HCT116 (cell line): ENCODE data around the gene YIPF1.
A peak's percentile ranks its signal among the peaks of the same experiment; 100 is the strongest.

ENCODE experiments used
- CTCF ChIP-seq, 3 experiments: fragments of 200-600 bp in 1 of 3; sonication (generic) in 1 of 3; IDR thresholded peaks in 2 of 3; conservative IDR thresholded peaks in 1 of 3; 2 replicates each; pipeline ENCODE4 v1.5.1; 2012 to 2017; ENCODE audit warnings: low read depth in 2 of 3, low read length in 2 of 3, antibody characterized with exemption in 1 of 3, borderline replicate concordance in 1 of 3, control low read depth in 1 of 3, mild to moderate bottlenecking in 1 of 3, mixed read lengths in 1 of 3, mixed run types in 1 of 3, moderate library complexity in 1 of 3; ENCODE audit not compliant: insufficient read depth in 1 of 3
- EZH2 ChIP-seq: fragments of 200-600 bp; sonication (generic); IDR thresholded peaks from 2 replicates; pipeline ENCODE4 v1.6.1; 2017; ENCODE audit warnings: antibody characterized with exemption, mixed run types
- MAX ChIP-seq: IDR thresholded peaks from 2 replicates; pipeline ENCODE4 v1.6.1; 2012
- POLR2A ChIP-seq: IDR thresholded peaks from 2 replicates; pipeline ENCODE4 v1.7.0; 2011; ENCODE audit warnings: borderline replicate concordance; ENCODE audit not compliant: insufficient read depth, insufficient read length; ENCODE audit errors: extremely low read depth
- REST ChIP-seq: IDR thresholded peaks from 2 replicates; pipeline ENCODE4 v1.6.1; 2012; ENCODE audit warnings: low read depth
- SP1 ChIP-seq: IDR thresholded peaks from 2 replicates; pipeline ENCODE4 v1.6.1; 2012; ENCODE audit warnings: low read depth
- YY1 ChIP-seq: IDR thresholded peaks from 2 replicates; pipeline ENCODE4 v1.6.1; 2011; ENCODE audit warnings: low read length, low read depth, moderate library complexity, mild to moderate bottlenecking; ENCODE audit not compliant: insufficient replicate concordance; ENCODE audit errors: extremely low read depth

- TF ChIP-seq CTCF (IDR thresholded peaks at IDR 0.05 in 2 of 3, conservative IDR thresholded peaks at IDR 0.05 in 1 of 3; ENCODE audit: borderline replicate concordance in 1 of 3, insufficient read depth in 1 of 3, low read depth in 2 of 3, low read length in 2 of 3) (peak in 2 of 3 experiments; percentile 53 to 68; a peak in 4 of 6 replicates), EZH2 (no peak), MAX (no peak), POLR2A (no peak), REST (no peak), SP1 (no peak), YY1 (no peak)
Observed at GRCh38 chr1:53811414-53811851, 78.2 kb downstream of the YIPF1 start.
